NB4 (cell line): ENCODE measurements around the gene IL17A.

Experiments used
- POLR2A ChIP-seq: IDR thresholded peaks from 2 replicates; pipeline ENCODE4 v1.6.1; 2011; ENCODE audit warnings: mild to moderate bottlenecking; ENCODE audit not compliant: insufficient read length; ENCODE audit errors: extremely low read depth
- TF ChIP-seq, protein P1 (sequence below): IDR thresholded peaks from one replicate; pipeline ENCODE4 v1.5.1; 2012; ENCODE audit warnings: low read depth, low read length

- TF ChIP-seq POLR2A = no peak
- TF ChIP-seq, protein P1, sequence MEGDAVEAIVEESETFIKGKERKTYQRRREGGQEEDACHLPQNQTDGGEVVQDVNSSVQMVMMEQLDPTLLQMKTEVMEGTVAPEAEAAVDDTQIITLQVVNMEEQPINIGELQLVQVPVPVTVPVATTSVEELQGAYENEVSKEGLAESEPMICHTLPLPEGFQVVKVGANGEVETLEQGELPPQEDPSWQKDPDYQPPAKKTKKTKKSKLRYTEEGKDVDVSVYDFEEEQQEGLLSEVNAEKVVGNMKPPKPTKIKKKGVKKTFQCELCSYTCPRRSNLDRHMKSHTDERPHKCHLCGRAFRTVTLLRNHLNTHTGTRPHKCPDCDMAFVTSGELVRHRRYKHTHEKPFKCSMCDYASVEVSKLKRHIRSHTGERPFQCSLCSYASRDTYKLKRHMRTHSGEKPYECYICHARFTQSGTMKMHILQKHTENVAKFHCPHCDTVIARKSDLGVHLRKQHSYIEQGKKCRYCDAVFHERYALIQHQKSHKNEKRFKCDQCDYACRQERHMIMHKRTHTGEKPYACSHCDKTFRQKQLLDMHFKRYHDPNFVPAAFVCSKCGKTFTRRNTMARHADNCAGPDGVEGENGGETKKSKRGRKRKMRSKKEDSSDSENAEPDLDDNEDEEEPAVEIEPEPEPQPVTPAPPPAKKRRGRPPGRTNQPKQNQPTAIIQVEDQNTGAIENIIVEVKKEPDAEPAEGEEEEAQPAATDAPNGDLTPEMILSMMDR = no peak
Measured at GRCh38 chr6:52146851-52147445, 39.2 kb upstream of the IL17A start.
